Measurements from ENCODE around the gene TLX1. TPM values are rescaled to one million over a fixed set of nuclear protein-coding genes. Genes with fewer than 3 reads are reported as not detected.
A peak's percentile ranks its signal among the peaks of the same experiment; 100 is the strongest.

Gene TLX1
- total RNA-seq (under 1 TPM; 0.33 to 0.79 TPM), polyA plus RNA-seq (under 1 TPM; 0.06 to 0.28 TPM)

DNA sequence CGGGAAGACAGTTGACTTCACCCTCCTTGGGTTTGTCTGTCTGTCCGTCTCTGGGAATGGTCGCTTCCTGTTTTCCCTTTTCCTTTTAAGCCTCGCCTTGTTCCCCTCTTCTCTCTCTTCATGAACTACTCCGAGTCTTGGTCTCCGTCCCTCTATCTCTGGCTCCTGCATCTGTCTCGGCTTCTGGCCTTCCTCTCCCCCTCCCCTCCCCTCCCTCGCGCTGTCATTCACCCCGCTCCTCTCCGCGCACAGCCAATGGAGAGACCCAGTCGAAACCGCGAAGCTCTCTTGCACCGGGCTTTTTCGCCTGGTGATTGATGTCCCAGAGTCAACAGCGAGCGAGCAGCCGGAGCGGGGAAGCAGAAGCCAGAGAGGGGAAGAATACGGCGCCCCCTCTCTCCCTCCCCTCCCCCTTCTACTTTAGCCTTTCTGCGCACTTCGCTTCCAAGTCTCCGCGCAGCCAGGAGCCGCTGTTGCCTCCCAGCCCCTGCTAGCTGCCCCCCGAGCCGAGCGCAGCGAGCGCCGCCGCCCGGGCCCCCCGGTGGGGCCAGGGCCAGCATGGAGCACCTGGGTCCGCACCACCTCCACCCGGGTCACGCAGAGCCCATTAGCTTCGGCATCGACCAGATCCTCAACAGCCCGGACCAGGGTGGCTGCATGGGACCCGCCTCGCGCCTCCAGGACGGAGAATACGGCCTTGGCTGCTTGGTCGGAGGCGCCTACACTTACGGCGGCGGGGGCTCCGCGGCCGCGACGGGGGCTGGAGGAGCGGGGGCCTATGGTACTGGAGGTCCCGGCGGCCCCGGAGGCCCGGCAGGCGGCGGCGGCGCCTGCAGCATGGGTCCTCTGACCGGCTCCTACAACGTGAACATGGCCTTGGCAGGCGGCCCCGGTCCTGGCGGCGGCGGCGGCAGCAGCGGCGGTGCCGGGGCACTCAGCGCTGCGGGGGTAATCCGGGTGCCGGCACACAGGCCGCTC, at the start of gene TLX1:
TLX1 (plus strand) TSS at position 317 of the 978 bp plus-strand sequence; CDS start at position 559, 242 bp downstream.
- H3K36me3 ChIP-seq (ENCODE audit: control insufficient read depth in 4 of 4, insufficient read depth in 3 of 4, low read depth in 1 of 4, low read length in 3 of 4) = no peaks in the 10 kb centered on the region
- peak within 1 kb of the TSS in 1 of 3 donors; percentile 37 for H3K4me3 ChIP-seq (ENCODE audit: low read depth in 1 of 3, low read length in 3 of 3)
- TF ChIP-seq, protein P1, sequence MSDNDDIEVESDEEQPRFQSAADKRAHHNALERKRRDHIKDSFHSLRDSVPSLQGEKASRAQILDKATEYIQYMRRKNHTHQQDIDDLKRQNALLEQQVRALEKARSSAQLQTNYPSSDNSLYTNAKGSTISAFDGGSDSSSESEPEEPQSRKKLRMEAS (IDR thresholded peaks at IDR 0.05) = no peak
- TF ChIP-seq HNF4A (conservative IDR thresholded peaks at IDR 0.05) = no peak
- no peak for TF ChIP-seq NR2F2 (IDR thresholded peaks at IDR 0.05)
- TF ChIP-seq, protein P2, sequence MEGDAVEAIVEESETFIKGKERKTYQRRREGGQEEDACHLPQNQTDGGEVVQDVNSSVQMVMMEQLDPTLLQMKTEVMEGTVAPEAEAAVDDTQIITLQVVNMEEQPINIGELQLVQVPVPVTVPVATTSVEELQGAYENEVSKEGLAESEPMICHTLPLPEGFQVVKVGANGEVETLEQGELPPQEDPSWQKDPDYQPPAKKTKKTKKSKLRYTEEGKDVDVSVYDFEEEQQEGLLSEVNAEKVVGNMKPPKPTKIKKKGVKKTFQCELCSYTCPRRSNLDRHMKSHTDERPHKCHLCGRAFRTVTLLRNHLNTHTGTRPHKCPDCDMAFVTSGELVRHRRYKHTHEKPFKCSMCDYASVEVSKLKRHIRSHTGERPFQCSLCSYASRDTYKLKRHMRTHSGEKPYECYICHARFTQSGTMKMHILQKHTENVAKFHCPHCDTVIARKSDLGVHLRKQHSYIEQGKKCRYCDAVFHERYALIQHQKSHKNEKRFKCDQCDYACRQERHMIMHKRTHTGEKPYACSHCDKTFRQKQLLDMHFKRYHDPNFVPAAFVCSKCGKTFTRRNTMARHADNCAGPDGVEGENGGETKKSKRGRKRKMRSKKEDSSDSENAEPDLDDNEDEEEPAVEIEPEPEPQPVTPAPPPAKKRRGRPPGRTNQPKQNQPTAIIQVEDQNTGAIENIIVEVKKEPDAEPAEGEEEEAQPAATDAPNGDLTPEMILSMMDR (IDR thresholded peaks at IDR 0.05; ENCODE audit: low read depth, low read length, missing input control) = no peak
- TF ChIP-seq, protein P3, sequence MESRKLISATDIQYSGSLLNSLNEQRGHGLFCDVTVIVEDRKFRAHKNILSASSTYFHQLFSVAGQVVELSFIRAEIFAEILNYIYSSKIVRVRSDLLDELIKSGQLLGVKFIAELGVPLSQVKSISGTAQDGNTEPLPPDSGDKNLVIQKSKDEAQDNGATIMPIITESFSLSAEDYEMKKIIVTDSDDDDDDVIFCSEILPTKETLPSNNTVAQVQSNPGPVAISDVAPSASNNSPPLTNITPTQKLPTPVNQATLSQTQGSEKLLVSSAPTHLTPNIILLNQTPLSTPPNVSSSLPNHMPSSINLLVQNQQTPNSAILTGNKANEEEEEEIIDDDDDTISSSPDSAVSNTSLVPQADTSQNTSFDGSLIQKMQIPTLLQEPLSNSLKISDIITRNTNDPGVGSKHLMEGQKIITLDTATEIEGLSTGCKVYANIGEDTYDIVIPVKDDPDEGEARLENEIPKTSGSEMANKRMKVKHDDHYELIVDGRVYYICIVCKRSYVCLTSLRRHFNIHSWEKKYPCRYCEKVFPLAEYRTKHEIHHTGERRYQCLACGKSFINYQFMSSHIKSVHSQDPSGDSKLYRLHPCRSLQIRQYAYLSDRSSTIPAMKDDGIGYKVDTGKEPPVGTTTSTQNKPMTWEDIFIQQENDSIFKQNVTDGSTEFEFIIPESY (IDR thresholded peaks at IDR 0.05) = no peak
- no peak for TF ChIP-seq TAF1 (conservative IDR thresholded peaks at IDR 0.05)
- TF ChIP-seq YY1 (IDR thresholded peaks at IDR 0.05) = no peak
- no peak for TF ChIP-seq RAD21 (IDR thresholded peaks at IDR 0.05)
- no peak for TF ChIP-seq EGR1 (IDR thresholded peaks at IDR 0.05; ENCODE audit: low read depth in 2 of 2)
- no peak for TF ChIP-seq RXRA (IDR thresholded peaks at IDR 0.05)
- H3K27me3 ChIP-seq (ENCODE audit: control insufficient read depth in 4 of 4, insufficient read depth in 4 of 4, low read length in 3 of 4) = peaks cover 5 to 29% (median 11%) of the 10 kb centered on the region in 4 donors
- H3K4me1 ChIP-seq (ENCODE audit: control insufficient read depth in 4 of 4, insufficient read depth in 4 of 4, low read length in 3 of 4) = peaks cover 18 to 42% (median 29%) of the 10 kb centered on the region in 4 donors
- no peak within 1 kb of the TSS for H3K27ac ChIP-seq (ENCODE audit: low read depth in 1 of 2, low read length in 2 of 2)
- WGBS = 5% methylated on average over 83 of the region's 83 CpGs
- H3K9ac ChIP-seq (ENCODE audit: low read depth in 1 of 2, low read length in 2 of 2) = no peak within 1 kb of the TSS
- DNase-seq (ENCODE audit: low spot score) = no peak
- H3K9me3 ChIP-seq (ENCODE audit: control insufficient read depth in 4 of 4, low read length in 3 of 4) = no peaks in the 10 kb centered on the region

DNA sequence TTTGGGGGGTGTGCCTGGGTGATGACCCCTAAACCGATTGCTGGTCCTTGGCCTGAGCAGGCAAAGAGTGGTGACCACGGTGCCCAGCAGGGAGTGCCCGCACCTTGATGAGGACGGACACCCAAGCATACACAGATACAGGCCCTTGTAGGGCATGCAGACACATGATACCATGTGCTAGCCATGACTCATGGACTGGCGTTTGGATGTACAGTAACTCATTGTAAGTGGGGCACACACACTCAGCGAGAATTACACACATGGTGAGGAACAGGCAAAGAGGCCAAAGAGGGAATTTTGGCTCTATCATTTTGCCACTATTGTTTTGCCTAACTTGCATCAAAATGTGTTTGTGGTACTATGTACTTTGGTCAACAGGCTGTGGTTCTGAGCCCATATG, 45.3 kb upstream of the TLX1 start:
- H3K4me1 ChIP-seq (ENCODE audit: control insufficient read depth in 4 of 4, insufficient read depth in 4 of 4, low read length in 3 of 4) = no peaks in the 10 kb centered on the region
- H3K4me3 ChIP-seq (ENCODE audit: low read depth in 1 of 3, low read length in 3 of 3) = no peak overlapping the region
- no peaks in the 10 kb centered on the region for H3K36me3 ChIP-seq (ENCODE audit: control insufficient read depth in 4 of 4, insufficient read depth in 3 of 4, low read depth in 1 of 4, low read length in 3 of 4)
- TF ChIP-seq FOXA1 (IDR thresholded peaks at IDR 0.05) (no peak), YY1 (IDR thresholded peaks at IDR 0.05) (no peak), JUND (IDR thresholded peaks at IDR 0.05) (no peak), REST (IDR thresholded peaks at IDR 0.05) (no peak), TAF1 (conservative IDR thresholded peaks at IDR 0.05) (no peak), RXRA (IDR thresholded peaks at IDR 0.05) (no peak), SP1 (IDR thresholded peaks at IDR 0.05) (no peak), HNF4A (conservative IDR thresholded peaks at IDR 0.05) (no peak), HNF4G (IDR thresholded peaks at IDR 0.05) (no peak), ATF3 (IDR thresholded peaks at IDR 0.05) (no peak), EGR1 (IDR thresholded peaks at IDR 0.05; ENCODE audit: low read depth in 2 of 2) (no peak), RAD21 (IDR thresholded peaks at IDR 0.05) (no peak), FOXA2 (IDR thresholded peaks at IDR 0.05) (no peak), NR2F2 (IDR thresholded peaks at IDR 0.05) (no peak)
- TF ChIP-seq, protein P3 (IDR thresholded peaks at IDR 0.05) = no peak
- TF ChIP-seq, protein P1 (IDR thresholded peaks at IDR 0.05) = no peak
- no peak overlapping the region for H3K27ac ChIP-seq (ENCODE audit: low read depth in 1 of 2, low read length in 2 of 2)
- 74% methylated on average over 6 of the region's 6 CpGs for WGBS
- H3K9me3 ChIP-seq (ENCODE audit: control insufficient read depth in 4 of 4, low read length in 3 of 4) = no peaks in the 10 kb centered on the region
- no peak overlapping the region for H3K9ac ChIP-seq (ENCODE audit: low read depth in 1 of 2, low read length in 2 of 2)
- peaks cover 0 to 8% (median 2%) of the 10 kb centered on the region in 4 donors for H3K27me3 ChIP-seq (ENCODE audit: control insufficient read depth in 4 of 4, insufficient read depth in 4 of 4, low read length in 3 of 4)
- no peak for DNase-seq (ENCODE audit: low spot score)
